ENCODE measurements around the gene NUMBL. TPM values are rescaled to one million over a fixed set of nuclear protein-coding genes. Genes with fewer than 3 reads are reported as not detected.

The NUMBL gene
- total and polyA plus RNA-seq, 9 of the 15 experiments (the other 6 are each of a cell fraction or from before 2014, with no cell fraction given) = 0.39 to 38.6 (median 6.6) TPM

DNA sequence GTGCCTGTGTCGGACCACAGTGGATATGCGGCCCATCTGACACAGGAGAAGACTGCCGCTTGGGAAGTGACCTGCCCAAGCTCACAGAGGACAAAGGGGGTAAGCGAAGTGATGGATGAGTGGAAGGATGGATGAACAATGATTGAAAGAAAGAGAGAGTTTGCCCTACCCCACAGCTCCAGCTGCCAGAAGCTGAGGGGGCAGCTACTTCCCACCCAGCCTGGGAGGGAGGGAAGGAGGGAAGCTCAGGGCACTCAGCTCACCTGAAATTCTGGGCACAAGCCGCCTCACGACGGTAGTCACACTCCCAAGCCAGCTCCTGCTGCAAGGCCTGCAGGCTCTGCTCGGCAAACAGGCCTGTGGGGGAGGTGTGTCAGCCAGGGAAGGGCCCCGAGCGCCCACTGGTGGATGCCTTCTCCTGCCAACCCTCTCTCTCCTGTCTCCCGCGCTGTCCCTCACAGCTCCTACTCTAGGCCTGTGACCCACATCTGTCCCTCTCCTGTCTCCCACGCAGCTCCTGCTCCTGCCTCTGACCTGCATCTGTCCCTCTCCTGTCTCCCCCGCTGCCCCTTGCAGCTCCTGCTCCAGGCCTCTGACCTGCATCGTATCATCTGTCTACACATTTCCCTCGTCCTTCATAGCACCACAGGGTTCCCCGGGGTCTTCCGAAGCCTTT, 12.0 kb upstream of the NUMBL start (continued):
- no peak for TF ChIP-seq RREB1 (CRISPR knock-in tag; IDR thresholded peaks at IDR 0.05)
- TF ChIP-seq, protein P1, sequence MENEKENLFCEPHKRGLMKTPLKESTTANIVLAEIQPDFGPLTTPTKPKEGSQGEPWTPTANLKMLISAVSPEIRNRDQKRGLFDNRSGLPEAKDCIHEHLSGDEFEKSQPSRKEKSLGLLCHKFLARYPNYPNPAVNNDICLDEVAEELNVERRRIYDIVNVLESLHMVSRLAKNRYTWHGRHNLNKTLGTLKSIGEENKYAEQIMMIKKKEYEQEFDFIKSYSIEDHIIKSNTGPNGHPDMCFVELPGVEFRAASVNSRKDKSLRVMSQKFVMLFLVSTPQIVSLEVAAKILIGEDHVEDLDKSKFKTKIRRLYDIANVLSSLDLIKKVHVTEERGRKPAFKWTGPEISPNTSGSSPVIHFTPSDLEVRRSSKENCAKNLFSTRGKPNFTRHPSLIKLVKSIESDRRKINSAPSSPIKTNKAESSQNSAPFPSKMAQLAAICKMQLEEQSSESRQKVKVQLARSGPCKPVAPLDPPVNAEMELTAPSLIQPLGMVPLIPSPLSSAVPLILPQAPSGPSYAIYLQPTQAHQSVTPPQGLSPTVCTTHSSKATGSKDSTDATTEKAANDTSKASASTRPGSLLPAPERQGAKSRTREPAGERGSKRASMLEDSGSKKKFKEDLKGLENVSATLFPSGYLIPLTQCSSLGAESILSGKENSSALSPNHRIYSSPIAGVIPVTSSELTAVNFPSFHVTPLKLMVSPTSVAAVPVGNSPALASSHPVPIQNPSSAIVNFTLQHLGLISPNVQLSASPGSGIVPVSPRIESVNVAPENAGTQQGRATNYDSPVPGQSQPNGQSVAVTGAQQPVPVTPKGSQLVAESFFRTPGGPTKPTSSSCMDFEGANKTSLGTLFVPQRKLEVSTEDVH (IDR thresholded peaks at IDR 0.05; ENCODE audit: low read depth, partially characterized antibody) = peak; percentile 67
- peak; percentile 43; the same call in 1 of the 2 replicates for TF ChIP-seq CREM (IDR thresholded peaks at IDR 0.05; ENCODE audit: low read depth)
- peak; percentile 24; the same call in 1 of the 2 replicates for TF ChIP-seq MTA3 (IDR thresholded peaks at IDR 0.05; ENCODE audit: borderline replicate concordance)
- TF ChIP-seq YY1 (IDR thresholded peaks at IDR 0.05; ENCODE audit: borderline replicate concordance in 1 of 3, control insufficient read depth in 1 of 3, extremely low read depth in 1 of 3, insufficient read depth in 3 of 3, insufficient read length in 1 of 3, insufficient replicate concordance in 2 of 3, low read depth in 1 of 3, low read length in 2 of 3) = peak in 1 of 3 experiments; percentile 25
- TF ChIP-seq NFIC (IDR thresholded peaks at IDR 0.05) = peak; percentile 45
- TF ChIP-seq RERE (CRISPR knock-in tag; IDR thresholded peaks at IDR 0.05; ENCODE audit: borderline replicate concordance) = no peak
- TF ChIP-seq PKNOX1 (IDR thresholded peaks at IDR 0.05) = peak; percentile 83
- no peak for TF ChIP-seq HMBOX1 (IDR thresholded peaks at IDR 0.05)

All from K562 (cell line).